Measurements from ENCODE around the gene MTSS2. TPM values are rescaled to one million over a fixed set of nuclear protein-coding genes. Genes with fewer than 3 reads are reported as not detected.

The MTSS2 gene
- polyA plus RNA-seq, 1 of the 3 experiments (the other 2 are of a cell fraction): 54.1 TPM

DNA sequence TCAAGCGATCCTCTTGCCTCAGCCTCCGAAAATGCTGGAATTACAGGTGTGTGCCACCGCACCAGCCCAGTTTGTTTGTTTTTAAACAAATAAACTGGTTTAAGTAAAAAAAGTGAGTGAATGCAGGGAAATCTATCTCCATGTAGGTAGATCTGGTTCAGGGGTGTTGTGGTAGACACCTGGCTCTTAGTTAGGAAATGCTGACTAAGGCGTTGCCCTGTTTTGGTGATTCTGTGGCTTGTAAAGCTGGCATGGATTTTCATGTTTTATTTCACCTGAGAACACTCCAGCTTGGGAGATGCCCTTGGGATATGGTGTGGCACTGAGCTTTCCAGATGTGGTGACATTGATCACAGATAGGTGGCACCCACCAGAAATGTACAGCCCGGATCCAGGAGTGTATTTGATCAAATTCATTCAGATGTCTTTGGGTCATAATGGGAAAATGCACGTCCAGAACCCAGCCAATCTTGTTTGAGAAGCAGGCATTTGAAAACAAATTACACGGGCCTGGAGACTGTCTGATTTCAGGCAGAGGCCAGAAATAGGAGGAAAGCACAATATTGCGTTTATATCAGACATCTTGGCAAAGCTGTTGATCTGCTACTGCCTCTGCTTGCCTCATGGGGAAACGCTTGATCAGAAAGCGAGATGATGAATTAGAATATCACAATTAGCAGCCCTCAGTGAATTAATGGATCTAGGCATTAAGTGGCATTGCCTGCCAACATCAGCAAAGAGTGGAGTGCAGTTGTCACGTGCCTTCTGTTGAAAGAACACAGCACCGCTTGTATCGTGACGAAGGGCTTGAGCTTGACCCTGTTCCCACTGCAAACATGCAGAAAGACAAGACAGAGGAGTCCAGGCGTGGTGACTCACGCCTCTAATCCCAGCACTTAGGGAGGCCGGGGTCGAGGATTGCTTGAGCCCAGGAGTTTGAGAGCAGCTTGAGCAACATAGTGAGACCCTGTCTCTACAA lies 46.8 kb downstream of the MTSS2 start:
- no peaks in the 10 kb centered on the region for H3K36me3 ChIP-seq (replicated peaks in 1 of 2; ENCODE audit: control insufficient read depth in 1 of 2, insufficient read depth in 2 of 2, low read length in 1 of 2)
- H4K20me1 ChIP-seq (ENCODE audit: insufficient read depth): no peaks in the 10 kb centered on the region
- peaks cover 6 to 9% of the 10 kb centered on the region in 2 experiments; a peak in 3 of 4 replicates for H3K4me1 ChIP-seq (ENCODE audit: control insufficient read depth in 1 of 2, insufficient read depth in 2 of 2, low read depth in 1 of 2, low read length in 1 of 2)
- POLR2A ChIA-PET: no interaction called here
- H3K4me3 ChIP-seq (ENCODE audit: low read depth in 2 of 2, low read length in 1 of 2): no peak overlapping the region
- H3K4me2 ChIP-seq: no peak overlapping the region; the same call in 1 of the 2 replicates
- DNase-seq: peak; percentile 67
- no peak overlapping the region for H3K9ac ChIP-seq
- TF ChIP-seq, protein P1, sequence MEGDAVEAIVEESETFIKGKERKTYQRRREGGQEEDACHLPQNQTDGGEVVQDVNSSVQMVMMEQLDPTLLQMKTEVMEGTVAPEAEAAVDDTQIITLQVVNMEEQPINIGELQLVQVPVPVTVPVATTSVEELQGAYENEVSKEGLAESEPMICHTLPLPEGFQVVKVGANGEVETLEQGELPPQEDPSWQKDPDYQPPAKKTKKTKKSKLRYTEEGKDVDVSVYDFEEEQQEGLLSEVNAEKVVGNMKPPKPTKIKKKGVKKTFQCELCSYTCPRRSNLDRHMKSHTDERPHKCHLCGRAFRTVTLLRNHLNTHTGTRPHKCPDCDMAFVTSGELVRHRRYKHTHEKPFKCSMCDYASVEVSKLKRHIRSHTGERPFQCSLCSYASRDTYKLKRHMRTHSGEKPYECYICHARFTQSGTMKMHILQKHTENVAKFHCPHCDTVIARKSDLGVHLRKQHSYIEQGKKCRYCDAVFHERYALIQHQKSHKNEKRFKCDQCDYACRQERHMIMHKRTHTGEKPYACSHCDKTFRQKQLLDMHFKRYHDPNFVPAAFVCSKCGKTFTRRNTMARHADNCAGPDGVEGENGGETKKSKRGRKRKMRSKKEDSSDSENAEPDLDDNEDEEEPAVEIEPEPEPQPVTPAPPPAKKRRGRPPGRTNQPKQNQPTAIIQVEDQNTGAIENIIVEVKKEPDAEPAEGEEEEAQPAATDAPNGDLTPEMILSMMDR (IDR thresholded peaks at IDR 0.05): 0 out of 2 replicates have a peak, but pooled peaks have one; percentile 19
- peak in 1 of 2 experiments; percentile 45; a peak in 1 of 4 replicates for TF ChIP-seq EP300 (IDR thresholded peaks at IDR 0.05; ENCODE audit: borderline replicate concordance in 1 of 2, low read depth in 1 of 2, low read length in 1 of 2)
- TF ChIP-seq, protein P2, sequence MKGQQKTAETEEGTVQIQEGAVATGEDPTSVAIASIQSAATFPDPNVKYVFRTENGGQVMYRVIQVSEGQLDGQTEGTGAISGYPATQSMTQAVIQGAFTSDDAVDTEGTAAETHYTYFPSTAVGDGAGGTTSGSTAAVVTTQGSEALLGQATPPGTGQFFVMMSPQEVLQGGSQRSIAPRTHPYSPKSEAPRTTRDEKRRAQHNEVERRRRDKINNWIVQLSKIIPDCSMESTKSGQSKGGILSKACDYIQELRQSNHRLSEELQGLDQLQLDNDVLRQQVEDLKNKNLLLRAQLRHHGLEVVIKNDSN (IDR thresholded peaks at IDR 0.05; ENCODE audit: borderline replicate concordance, low read depth): peak; percentile 73; the same call in 1 of the 2 replicates
- TF ChIP-seq FOSL2 (IDR thresholded peaks at IDR 0.05; ENCODE audit: borderline replicate concordance, low read depth): peak; percentile 31; the same call in 1 of the 2 replicates
- TF ChIP-seq GATA2 (CRISPR knock-in tag; IDR thresholded peaks at IDR 0.05): peak; percentile 76
- no peak for TF ChIP-seq RXRA (IDR thresholded peaks at IDR 0.05; ENCODE audit: borderline replicate concordance, low read depth)
- 0 out of 2 replicates have a peak, but pooled peaks have one; percentile 17 for TF ChIP-seq FOXJ3 (CRISPR knock-in tag; IDR thresholded peaks at IDR 0.05)
- no peak for TF ChIP-seq RAD21 (IDR thresholded peaks at IDR 0.05; ENCODE audit: low read length)
- TF ChIP-seq CHD2 (IDR thresholded peaks at IDR 0.05; ENCODE audit: low read length, partially characterized antibody): peak; percentile 49
- no peak for TF ChIP-seq TEAD4 (IDR thresholded peaks at IDR 0.05; ENCODE audit: borderline replicate concordance, insufficient read depth)
- no peak for TF ChIP-seq YY1 (IDR thresholded peaks at IDR 0.05; ENCODE audit: low read depth)
- TF ChIP-seq, protein P3, sequence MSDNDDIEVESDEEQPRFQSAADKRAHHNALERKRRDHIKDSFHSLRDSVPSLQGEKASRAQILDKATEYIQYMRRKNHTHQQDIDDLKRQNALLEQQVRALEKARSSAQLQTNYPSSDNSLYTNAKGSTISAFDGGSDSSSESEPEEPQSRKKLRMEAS (IDR thresholded peaks at IDR 0.05; ENCODE audit: low read depth): no peak
- no peak for TF ChIP-seq NRF1 (IDR thresholded peaks at IDR 0.05; ENCODE audit: low read depth, low read length)
- TF ChIP-seq MXI1 (IDR thresholded peaks at IDR 0.05; ENCODE audit: low read depth, low read length): peak; percentile 41; the same call in 1 of the 2 replicates
- TF ChIP-seq RFX5 (IDR thresholded peaks at IDR 0.05; ENCODE audit: low read length): no peak
- peak overlapping the region; percentile 80 for H2AFZ ChIP-seq (ENCODE audit: low read depth)
- no peaks in the 10 kb centered on the region for H3K9me2 ChIP-seq
- H3K27ac ChIP-seq (ENCODE audit: low read depth in 2 of 2, low read length in 1 of 2): peak overlapping the region; percentile 40 to 52
- CTCF ChIA-PET: interaction anchor here (0.6 to 2.8 kb wide), 10 partner anchors 13 to 277 kb away, joined by 3 to 13 read pairs (median 3); no protein-coding TSS in a partner anchor
- no peaks in the 10 kb centered on the region for H3K79me2 ChIP-seq (ENCODE audit: insufficient read depth)
- H3F3A ChIP-seq (replicated peaks; ENCODE audit: insufficient read depth): peaks cover 25% of the 10 kb centered on the region
- no peaks in the 10 kb centered on the region for H3K27me3 ChIP-seq (ENCODE audit: insufficient read depth)
- 44% methylated on average over 18 of the region's 18 CpGs for WGBS (ENCODE audit: low lambda C conversion rate)
- H3K9me3 ChIP-seq: no peaks in the 10 kb centered on the region

Other genes starting within 250 kb of the MTSS2 start
- gene ST3GAL2, start 247.0 kb downstream of the MTSS2 start, polyA plus RNA-seq (2012; rRNA removed): 11.4 and 19.9 TPM in 2 replicates
- gene FCSK, start 231.5 kb downstream of the MTSS2 start, polyA plus RNA-seq (2012; rRNA removed): 9.7 and 10.4 TPM in 2 replicates
- gene COG4, start 162.5 kb downstream of the MTSS2 start, polyA plus RNA-seq (2012; rRNA removed): 54.4 and 72.7 TPM in 2 replicates
- gene SF3B3, start 162.2 kb downstream of the MTSS2 start, polyA plus RNA-seq (2012; rRNA removed): 75.9 and 81.7 TPM in 2 replicates
- 0.18 and 0.19 TPM in 2 replicates for gene IL34, start 39.5 kb downstream of the MTSS2 start, polyA plus RNA-seq (2012; rRNA removed)
- 30.9 and 33.2 TPM in 2 replicates for gene VAC14, start 115.1 kb upstream of the MTSS2 start, polyA plus RNA-seq (2012; rRNA removed)